Sigmoid colon (tissue), 4 donors: Measurements from ENCODE around the gene ADRA2B.

ENCODE experiments used
- CTCF ChIP-seq, 4 experiments: fragments of 450-650 bp in 3 of 4; fragments of 200-600 bp in 1 of 4; IDR thresholded peaks; one replicate each; pipeline ENCODE4 v1.5.1; 2016 to 2019; ENCODE audit warnings: antibody characterized with exemption in 4 of 4, mild to moderate bottlenecking in 3 of 4, moderate library complexity in 2 of 4
- EP300 ChIP-seq, 4 donors: sonication (generic); formaldehyde crosslinking; IDR thresholded peaks; one replicate each; pipeline ENCODE4 v1.6.1; 2017; ENCODE audit warnings: antibody characterized with exemption in 4 of 4
- POLR2A ChIP-seq, 2 donors: fragments of 450-650 bp; IDR thresholded peaks; one replicate each; pipeline ENCODE4 v1.6.1; 2016; ENCODE audit warnings: antibody characterized with exemption in 2 of 2, mild to moderate bottlenecking in 2 of 2, moderate library complexity in 2 of 2
- POLR2AphosphoS5 ChIP-seq, 4 donors: sonication (generic); formaldehyde crosslinking; IDR thresholded peaks; one replicate each; pipeline ENCODE4 v1.6.1; 2017; ENCODE audit warnings: antibody characterized with exemption in 4 of 4

- TF ChIP-seq POLR2AphosphoS5 (IDR thresholded peaks at IDR 0.05) = no peak
- no peak for TF ChIP-seq CTCF (IDR thresholded peaks at IDR 0.05)
- no peak for TF ChIP-seq POLR2A (IDR thresholded peaks at IDR 0.05)
- TF ChIP-seq EP300 (IDR thresholded peaks at IDR 0.05) = no peak
Measured at GRCh38 chr2:96124406-96125265, 8.3 kb upstream of the ADRA2B start.
